CD4-positive, alpha-beta memory T cell (primary cell): ENCODE data around the gene TSC2. TPM values are rescaled to one million over a fixed set of nuclear protein-coding genes. Genes with fewer than 3 reads are reported as not detected.
A peak's percentile ranks its signal among the peaks of the same experiment; 100 is the strongest.

Experiments used
- CTCF ChIA-PET: fragments of 350-600 bp; sonication (Branson Sonifier 250); formaldehyde crosslinking; loops from one replicate; lab custom pipeline; 2021; ENCODE audit warnings: inconsistent platforms; ENCODE audit not compliant: partially characterized antibody; lab: Charles Lee
- POLR2A ChIA-PET: fragments of 350-600 bp; sonication (Branson Sonifier 250); formaldehyde crosslinking; loops from one replicate; lab custom pipeline; 2021; ENCODE audit not compliant: partially characterized antibody; lab: Charles Lee
- DNase-seq, 5 donors: peaks; one replicate each; pipeline versions ENCODE4 v3.0.0 to v3.0.0-alpha.2; 2020 to 2022; ENCODE audit warnings: mixed read lengths in 1 of 5
- H3K27ac ChIP-seq: one replicate; pipeline ENCODE4 v1.7.0; 2013; ENCODE audit warnings: low read depth, low read length
- H3K27me3 ChIP-seq: 2 replicates; pipeline ENCODE4 v1.7.0; 2013; ENCODE audit warnings: mild to moderate bottlenecking, low read length, moderate library complexity; ENCODE audit not compliant: insufficient read depth
- H3K36me3 ChIP-seq: 2 replicates; pipeline ENCODE4 v1.7.0; 2013; ENCODE audit warnings: mild to moderate bottlenecking, low read length, moderate library complexity; ENCODE audit not compliant: insufficient read depth
- H3K4me1 ChIP-seq: 2 replicates; pipeline ENCODE4 v1.7.0; 2013; ENCODE audit warnings: mild to moderate bottlenecking, low read length, moderate library complexity; ENCODE audit not compliant: insufficient read depth
- H3K4me3 ChIP-seq, 2 donors: one replicate each; pipeline ENCODE4 v1.7.0; 2013; ENCODE audit warnings: low read length in 2 of 2, mild to moderate bottlenecking in 1 of 2
- H3K9me3 ChIP-seq, 2 donors: one replicate each; pipeline ENCODE4 v1.7.0; 2013; ENCODE audit warnings: low read length in 2 of 2, control low read depth in 1 of 2; ENCODE audit not compliant: control insufficient read depth in 1 of 2
- H3K27ac Mint-ChIP-seq, 7 donors: one replicate each; pipeline ENCODE4 v1.8.0; 2020 to 2021; ENCODE audit warnings: mixed read lengths in 7 of 7, mild to moderate bottlenecking in 6 of 7, inconsistent platforms in 3 of 7, moderate library complexity in 3 of 7
- H3K27me3 Mint-ChIP-seq, 2 donors: one replicate each; pipeline ENCODE4 v1.8.0; 2020 to 2021; ENCODE audit warnings: mixed read lengths in 2 of 2
- H3K36me3 Mint-ChIP-seq, 2 donors: one replicate each; pipeline ENCODE4 v1.8.0; 2020 to 2021; ENCODE audit warnings: mixed read lengths in 2 of 2, inconsistent platforms in 1 of 2, mild to moderate bottlenecking in 1 of 2
- H3K4me1 Mint-ChIP-seq, 4 donors: one replicate each; pipeline ENCODE4 v1.8.0; 2020 to 2021; ENCODE audit warnings: mixed read lengths in 4 of 4, mild to moderate bottlenecking in 1 of 4
- H3K4me3 Mint-ChIP-seq, 8 donors: one replicate each; pipeline ENCODE4 v1.8.0; 2020 to 2021; ENCODE audit warnings: mixed read lengths in 8 of 8, mild to moderate bottlenecking in 7 of 8, moderate library complexity in 6 of 8, inconsistent platforms in 3 of 8
- H3K9me3 Mint-ChIP-seq, 8 donors: one replicate each; pipeline ENCODE4 v1.8.0; 2020 to 2021; ENCODE audit warnings: mixed read lengths in 8 of 8, mild to moderate bottlenecking in 5 of 8, inconsistent platforms in 3 of 8, moderate library complexity in 1 of 8
- intact Hi-C: fragments of 100-400 bp; cut with micrococcal nuclease; formaldehyde crosslinking; loops from one replicate; pipeline ENCODE4 v1.15.1; 2023
- polyA plus RNA-seq, 2 donors: library from polyadenylated mRNA; unstranded; fragments of 300-500 nt; fragmentation: Illumina TruSeq; gene quantifications; one replicate each; pipeline ENCODE4 v1.2.3, GENCODE V29; 2021
- total RNA-seq, 2 experiments: library from RNA; stranded (reverse); gene quantifications; one replicate each; pipeline ENCODE4 v1.2.3, GENCODE V29; 2021

The TSC2 gene
- total and polyA plus RNA-seq, 4 experiments from 2014 or later = 20.7 to 177 (median 104) TPM

DNA sequence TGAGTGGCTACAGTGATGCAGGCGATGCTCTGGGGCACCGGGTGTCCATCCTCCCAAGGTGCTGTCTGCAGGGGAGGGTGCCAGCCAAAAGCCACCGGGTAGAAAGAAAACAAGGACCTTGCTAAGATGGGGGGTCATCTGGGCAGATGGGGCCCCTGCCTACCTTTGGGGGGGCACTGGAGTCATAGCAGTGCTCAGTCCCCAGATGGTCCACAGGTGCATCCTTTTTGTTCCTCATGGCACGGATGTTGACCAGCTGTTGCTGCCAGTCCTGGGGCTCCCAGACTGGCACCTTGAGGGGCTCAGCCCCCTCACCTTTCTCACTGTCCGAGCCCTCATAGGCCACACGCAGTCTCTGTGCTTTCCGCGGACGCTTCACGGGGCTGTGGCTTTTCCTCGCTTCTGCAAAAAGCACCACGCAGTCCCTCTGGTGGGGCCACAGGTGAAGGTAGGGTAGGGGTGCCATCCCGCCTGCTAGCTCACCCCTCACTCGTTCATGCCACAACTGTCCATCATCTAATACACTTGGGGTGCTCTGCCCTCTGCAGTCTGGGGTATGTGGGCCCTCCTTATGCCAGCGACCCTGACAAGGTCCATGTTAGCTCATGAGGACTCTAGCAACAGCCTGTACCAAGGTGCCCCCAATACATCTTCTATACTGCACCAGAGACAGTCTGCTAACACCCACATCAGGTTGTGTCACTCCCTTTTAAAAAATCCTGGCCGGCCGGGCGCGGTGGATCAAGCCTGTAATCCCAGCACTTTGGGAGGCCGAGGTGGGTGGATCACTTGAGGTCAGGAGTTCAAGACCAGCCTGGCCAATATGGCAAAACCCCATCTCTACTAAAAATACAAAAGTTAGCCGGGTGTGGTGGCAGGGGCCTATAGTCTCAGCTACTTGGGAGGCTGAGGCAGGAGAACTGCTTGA is 1.6 kb upstream of the TSC2 start:
- Histone ChIP-seq H3K27ac (no peak overlapping the region), H3K4me3 (no peak overlapping the region), H3K9me3 (no peaks in the 10 kb centered on the region), H3K36me3 (peaks cover 4% of the 10 kb centered on the region), H3K27me3 (no peaks in the 10 kb centered on the region), H3K4me1 (peaks cover 24% of the 10 kb centered on the region)
- DNase-seq = no peak
- H3K4me3 Mint-ChIP-seq = peak overlapping the region; percentile 12 to 96 (median 93)
- intact Hi-C loops = loop anchor here (2.0 to 5.0 kb wide), 2 partner anchors 23 to 39 kb away; partner anchors contain the start of gene ZNF598
- peak overlapping the region in 1 of 7 donors; percentile 58 for H3K27ac Mint-ChIP-seq
- no peaks in the 10 kb centered on the region for H3K27me3 Mint-ChIP-seq
- peaks cover 0 to 5% of the 10 kb centered on the region in 2 donors for H3K36me3 Mint-ChIP-seq
- no peaks in the 10 kb centered on the region for H3K9me3 Mint-ChIP-seq
- CTCF ChIA-PET = interaction anchor here (0.5 to 1.2 kb wide), 2 partner anchors 24 to 94 kb away, joined by 4 to 5 read pairs; no protein-coding TSS in a partner anchor
- H3K4me1 Mint-ChIP-seq = peaks cover 11 to 27% (median 17%) of the 10 kb centered on the region in 4 donors
- POLR2A ChIA-PET = interaction anchor here (1.1 to 3.5 kb wide), 3 partner anchors 19 to 109 kb away, joined by 5 to 38 read pairs (median 12); partner anchors contain the start of genes RPS2 and TRAF7

- DNase-seq = no peak
- H3K27me3 ChIP-seq = no peaks in the 10 kb centered on the region
- no peaks in the 10 kb centered on the region for H3K9me3 ChIP-seq
- peak overlapping the region; percentile 91 to 96 (median 93) for H3K4me3 Mint-ChIP-seq
- H3K27ac Mint-ChIP-seq = peak overlapping the region in 6 of 7 donors; percentile 58 to 91 (median 78)
- H3K27me3 Mint-ChIP-seq = no peaks in the 10 kb centered on the region
- H3K27ac ChIP-seq = peak overlapping the region; percentile 73
- peaks cover 0 to 10% of the 10 kb centered on the region in 2 donors for H3K36me3 Mint-ChIP-seq
- peak overlapping the region; percentile 57 to 82 for H3K4me3 ChIP-seq
- intact Hi-C loops = loop anchor here (1.0 to 5.0 kb wide), 6 partner anchors 24 to 413 kb away; partner anchors contain the start of genes RNPS1, TEDC2, TRAF7 and ZNF598
- H3K36me3 ChIP-seq = peaks cover 4% of the 10 kb centered on the region
- POLR2A ChIA-PET = interaction anchor here (1.1 to 3.5 kb wide), 6 partner anchors 19 to 108 kb away, joined by 3 to 38 read pairs (median 5); partner anchors contain the start of genes RPS2 and TRAF7
- CTCF ChIA-PET = interaction anchor here (1.2 to 1.5 kb wide), 2 partner anchors 93 to 94 kb away, joined by 4 to 11 read pairs; no protein-coding TSS in a partner anchor
- H3K9me3 Mint-ChIP-seq = no peaks in the 10 kb centered on the region
- H3K4me1 ChIP-seq = peaks cover 24% of the 10 kb centered on the region
- H3K4me1 Mint-ChIP-seq = peaks cover 11 to 27% (median 17%) of the 10 kb centered on the region in 4 donors
Observed at GRCh38 chr16:2046893-2047329, 874 bp upstream of the TSC2 start.

DNA sequence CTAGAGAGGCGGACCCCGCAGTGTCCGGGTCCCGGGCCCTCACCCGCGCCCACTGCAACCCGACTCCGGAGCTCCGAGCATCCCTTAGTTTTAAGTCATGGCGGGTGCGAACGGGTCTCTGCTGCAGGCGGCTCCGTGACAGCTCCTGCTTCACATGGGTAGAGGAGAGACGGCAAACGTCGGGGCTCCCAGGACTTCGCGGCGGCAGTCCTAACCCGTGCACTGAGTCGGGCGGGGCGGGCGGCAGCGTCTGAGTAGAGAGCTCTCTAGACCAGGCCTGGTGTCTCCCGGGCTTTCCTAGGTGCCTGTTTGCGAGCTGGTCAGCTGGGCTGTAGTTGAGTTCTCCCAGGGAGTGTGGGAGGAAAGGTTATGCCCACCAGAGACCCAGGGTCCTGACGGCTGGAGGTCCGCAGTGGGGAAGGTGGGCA is 345 bp downstream of the TSC2 start:
- intact Hi-C loops = loop anchor here (5.0 kb wide), 1 partner anchor 41 kb away; the partner anchor contains the start of gene ZNF598
- no peak for DNase-seq
- POLR2A ChIA-PET = interaction anchor here (0.7 to 3.5 kb wide), 17 partner anchors 8 to 704 kb away, joined by 3 to 38 read pairs (median 3); partner anchors contain the start of genes CEMP1, ECI1, NHERF2 and PKD1

GRCh38 chr16:2053211-2053610 is 5.4 kb downstream of the TSC2 start:
- Mint-ChIP-seq H3K4me3 (no peak overlapping the region), H3K27ac (no peak overlapping the region), H3K36me3 (peaks cover 5 to 31% of the 10 kb centered on the region in 2 donors), H3K27me3 (no peaks in the 10 kb centered on the region), H3K4me1 (peaks cover 7 to 13% (median 8%) of the 10 kb centered on the region in 4 donors), H3K9me3 (no peaks in the 10 kb centered on the region)
- no peaks in the 10 kb centered on the region for H3K27me3 ChIP-seq
- peaks cover 23% of the 10 kb centered on the region for H3K36me3 ChIP-seq
- intact Hi-C loops = no loop called here
- ChIA-PET POLR2A (no interaction called here), CTCF (no interaction called here)
- no peak overlapping the region for H3K27ac ChIP-seq
- peaks cover 11% of the 10 kb centered on the region for H3K4me1 ChIP-seq
- no peaks in the 10 kb centered on the region for H3K9me3 ChIP-seq
- no peak for DNase-seq
- no peak overlapping the region for H3K4me3 ChIP-seq

More for the DNA sequence above, 345 bp downstream of the TSC2 start:
- Histone ChIP-seq H3K27ac (peak overlapping the region; percentile 73), H3K27me3 (no peaks in the 10 kb centered on the region), H3K36me3 (peaks cover 11% of the 10 kb centered on the region), H3K4me1 (peaks cover 24% of the 10 kb centered on the region), H3K9me3 (no peaks in the 10 kb centered on the region), H3K4me3 (peak overlapping the region; percentile 81 to 82)
- peaks cover 11 to 27% (median 17%) of the 10 kb centered on the region in 4 donors for H3K4me1 Mint-ChIP-seq
- H3K27me3 Mint-ChIP-seq = no peaks in the 10 kb centered on the region
- peak overlapping the region; percentile 88 to 94 (median 91) for H3K4me3 Mint-ChIP-seq
- no peaks in the 10 kb centered on the region for H3K9me3 Mint-ChIP-seq
- H3K36me3 Mint-ChIP-seq = peaks cover 5 to 12% of the 10 kb centered on the region in 2 donors
- H3K27ac Mint-ChIP-seq = peak overlapping the region; percentile 42 to 91 (median 82)
- CTCF ChIA-PET = interaction anchor here (0.6 to 1.5 kb wide), 3 partner anchors 9 to 104 kb away, joined by 4 to 11 read pairs (median 5); no protein-coding TSS in a partner anchor

DNA sequence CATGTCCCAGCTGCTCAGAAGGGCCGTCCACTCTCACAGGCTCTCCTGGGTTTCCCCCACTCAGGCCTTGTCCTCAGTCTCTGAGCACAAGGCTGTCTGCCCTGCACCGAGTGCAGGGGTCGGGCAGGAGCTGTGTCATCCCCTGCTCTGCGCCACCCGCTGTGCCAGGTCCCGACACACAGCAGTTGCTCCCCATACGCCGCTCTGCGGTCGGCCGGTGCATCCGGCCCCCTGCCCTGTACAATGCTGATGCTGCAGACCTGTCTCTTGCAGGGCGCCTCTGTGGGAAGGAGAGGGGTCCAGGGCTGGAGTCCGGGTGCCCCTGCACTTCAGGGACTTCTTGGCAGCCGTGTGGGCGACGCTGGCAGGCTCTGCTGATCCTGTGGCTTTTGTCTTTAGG is 6.1 kb downstream of the TSC2 start:
- intact Hi-C loops = no loop called here
- no peak overlapping the region for H3K27ac Mint-ChIP-seq

DNA sequence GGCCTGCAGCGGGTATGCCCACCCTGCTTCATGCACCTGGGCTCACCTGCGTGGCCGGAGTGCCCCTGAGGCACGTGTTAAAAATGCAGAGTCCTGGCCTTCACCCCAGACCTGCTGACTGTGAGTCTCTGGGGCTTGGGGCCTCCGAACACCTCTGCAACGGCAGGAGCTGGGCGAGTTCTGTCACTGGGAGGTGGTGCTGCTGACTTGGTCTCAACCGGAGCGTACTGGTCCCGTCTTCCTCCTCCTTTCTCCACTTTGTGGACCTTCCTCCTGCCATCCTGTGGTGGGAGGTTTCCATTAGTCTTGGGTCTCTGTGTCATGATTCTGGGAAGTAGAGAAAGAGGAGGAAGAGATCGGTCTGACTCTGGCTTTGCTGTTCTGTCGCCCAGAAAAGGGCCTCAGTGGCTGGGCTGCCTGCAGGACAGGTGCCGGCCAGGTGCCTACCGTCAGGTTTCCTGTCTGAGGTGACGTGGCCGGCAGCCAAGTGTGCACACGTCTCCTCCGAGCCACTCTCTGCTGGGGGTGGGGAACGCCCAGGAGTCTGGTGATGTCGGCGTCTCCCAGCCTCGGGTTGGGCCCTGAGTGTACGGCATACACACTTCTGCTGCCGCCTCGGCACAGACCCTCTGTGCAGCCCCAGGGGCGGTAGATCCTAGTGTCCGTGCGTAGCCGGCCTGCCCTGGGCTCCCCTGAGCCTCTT is 6.9 kb downstream of the TSC2 start:
- Mint-ChIP-seq H3K4me3 (no peak overlapping the region), H3K9me3 (no peaks in the 10 kb centered on the region), H3K4me1 (peaks cover 0 to 3% (median 0%) of the 10 kb centered on the region in 4 donors), H3K36me3 (peaks cover 5 to 34% of the 10 kb centered on the region in 2 donors), H3K27ac (no peak overlapping the region), H3K27me3 (no peaks in the 10 kb centered on the region)
- CTCF ChIA-PET = interaction anchor here (1.5 kb wide), 1 partner anchor 86 kb away, joined by 6 read pairs; no protein-coding TSS in a partner anchor
- Histone ChIP-seq H3K9me3 (no peaks in the 10 kb centered on the region), H3K36me3 (peaks cover 23% of the 10 kb centered on the region), H3K4me3 (no peak overlapping the region), H3K27ac (no peak overlapping the region), H3K4me1 (no peaks in the 10 kb centered on the region), H3K27me3 (no peaks in the 10 kb centered on the region)
- intact Hi-C loops = no loop called here
- DNase-seq = no peak
- POLR2A ChIA-PET = interaction anchor here (1.0 kb wide), 1 partner anchor 11 kb away, joined by 3 read pairs; no protein-coding TSS in a partner anchor

More for the DNA sequence above, 6.1 kb downstream of the TSC2 start:
- peaks cover 23% of the 10 kb centered on the region for H3K36me3 ChIP-seq
- Mint-ChIP-seq H3K4me3 (no peak overlapping the region), H3K9me3 (no peaks in the 10 kb centered on the region), H3K27me3 (no peaks in the 10 kb centered on the region), H3K4me1 (peaks cover 0 to 6% (median 2%) of the 10 kb centered on the region in 4 donors), H3K36me3 (peaks cover 5 to 33% of the 10 kb centered on the region in 2 donors)
- no peaks in the 10 kb centered on the region for H3K27me3 ChIP-seq
- ChIA-PET POLR2A (no interaction called here), CTCF (no interaction called here)
- H3K27ac ChIP-seq = no peak overlapping the region
- no peaks in the 10 kb centered on the region for H3K9me3 ChIP-seq
- peaks cover 5% of the 10 kb centered on the region for H3K4me1 ChIP-seq
- no peak overlapping the region for H3K4me3 ChIP-seq
- DNase-seq = no peak
